GM12878 (cell line): ENCODE results near the gene PPP2R5D. TPM values are rescaled to one million over a fixed set of nuclear protein-coding genes. Genes with fewer than 3 reads are reported as not detected.

Experiments
- ATAC-seq: fragments of 200-7000 bp; cut with Tn5 transposase; 3 replicates; pipeline ENCODE4 v1.9.1; 2020; ENCODE audit warnings: mild to moderate bottlenecking, moderate library complexity
- BruUV-seq: library from RNA; stranded (reverse); fragments of 400-500 nt; replicated peaks from 2 replicates; lab custom pipeline; 2021; lab: Mats Ljungman, UMichigan
- CTCF ChIA-PET: fragments of 300-600 bp; sonication (Branson Sonifier 250); formaldehyde crosslinking; extraction: SDS; loops from one replicate; lab custom pipeline; 2021; ENCODE audit warnings: inconsistent platforms; lab: Yijun Ruan, JAX
- POLR2A ChIA-PET: fragments of 350-600 bp; formaldehyde crosslinking; extraction: SDS; loops from one replicate; lab custom pipeline; 2021; ENCODE audit warnings: inconsistent platforms; lab: Charles Lee
- RAD21 ChIA-PET: fragments of 300-600 bp; sonication (Branson Sonifier 250); formaldehyde crosslinking; loops from one replicate; lab custom pipeline; 2023; ENCODE audit warnings: antibody characterized with exemption; ENCODE audit not compliant: unreplicated experiment; lab: Charles Lee
- SMC1A ChIA-PET: fragments of 300-600 bp; sonication (Branson Sonifier 250); formaldehyde crosslinking; loops from one replicate; lab custom pipeline; 2023; ENCODE audit not compliant: unreplicated experiment, uncharacterized antibody; lab: Charles Lee
- DNase-seq: peaks from one replicate; pipeline ENCODE4 v3.0.0-alpha.2; 2011; ENCODE audit warnings: low read depth, low spot score
- FAIRE-seq: peaks from 3 replicates; lab custom pipeline; 2011; peaks lifted over from hg19 to GRCh38; lab: Jason Lieb, UNC
- H2AFZ ChIP-seq: 2 replicates; pipeline ENCODE4 v1.6.0; 2011; ENCODE audit warnings: low read depth, low read length, control low read depth; ENCODE audit not compliant: control insufficient read depth
- H3K27ac ChIP-seq: 2 replicates; pipeline ENCODE4 v1.5.1; 2011; ENCODE audit warnings: control low read depth; ENCODE audit not compliant: control insufficient read depth, insufficient read depth
- H3K27me3 ChIP-seq, 2 experiments: replicated peaks in 1 of 2; 2 replicates each; pipeline versions ENCODE4 v1.6.0 to v1.6.1; 2011; ENCODE audit warnings: low read length in 1 of 2; ENCODE audit not compliant: control insufficient read depth in 2 of 2, insufficient read depth in 2 of 2
- H3K36me3 ChIP-seq, 2 experiments: 2 replicates each; pipeline ENCODE4 v1.5.1; 2011; ENCODE audit warnings: low read length in 1 of 2; ENCODE audit not compliant: control insufficient read depth in 2 of 2, insufficient read depth in 2 of 2
- H3K4me1 ChIP-seq: 2 replicates; pipeline ENCODE4 v1.6.1; 2011; ENCODE audit warnings: mild to moderate bottlenecking, low read length, moderate library complexity, mixed read lengths; ENCODE audit not compliant: control insufficient read depth, insufficient read depth
- H3K4me2 ChIP-seq: 2 replicates; pipeline ENCODE4 v1.6.0; 2011; ENCODE audit warnings: control low read depth; ENCODE audit not compliant: control insufficient read depth, insufficient read depth
- H3K4me3 ChIP-seq: fragments of 200-600 bp; sonication (generic); 2 replicates; pipeline ENCODE4 v1.5.1; 2016
- H3K79me2 ChIP-seq: 2 replicates; pipeline ENCODE4 v1.6.0; 2011; ENCODE audit warnings: low read length; ENCODE audit not compliant: control insufficient read depth, insufficient read depth
- H3K9ac ChIP-seq: 2 replicates; pipeline ENCODE4 v1.8.0; 2011; ENCODE audit warnings: low read length, control low read depth, mixed read lengths; ENCODE audit not compliant: control insufficient read depth, insufficient read depth
- H3K9me3 ChIP-seq: replicated peaks from 3 replicates; pipeline ENCODE4 v1.5.1; 2011; ENCODE audit warnings: mild to moderate bottlenecking, low read length; ENCODE audit not compliant: control insufficient read depth, insufficient read depth
- H4K20me1 ChIP-seq: 2 replicates; pipeline ENCODE4 v1.6.0; 2011; ENCODE audit not compliant: control insufficient read depth, insufficient read depth
- EZH2 ChIP-seq: IDR thresholded peaks from 2 replicates; pipeline ENCODE4 v1.6.1; 2012; ENCODE audit warnings: low read depth, mild to moderate bottlenecking, control low read depth, inconsistent platforms, low read length, borderline replicate concordance; ENCODE audit not compliant: control insufficient read depth
- NR2C1 ChIP-seq: fragments of 450-650 bp; IDR thresholded peaks from 2 replicates; pipeline ENCODE4 v1.6.1; 2017; ENCODE audit warnings: antibody characterized with exemption, mild to moderate bottlenecking, moderate library complexity
- POLR2A ChIP-seq: IDR thresholded peaks from 2 replicates; pipeline ENCODE4 v1.6.1; 2011; ENCODE audit warnings: low read depth, mild to moderate bottlenecking, low read length
- POLR2AphosphoS2 ChIP-seq: IDR thresholded peaks from 2 replicates; pipeline ENCODE4 v1.6.1; 2011; ENCODE audit warnings: low read depth, mild to moderate bottlenecking, low read length, improper control_type of control experiment, moderate library complexity
- POLR2AphosphoS5 ChIP-seq: IDR thresholded peaks from 2 replicates; pipeline ENCODE4 v1.6.1; 2011; ENCODE audit warnings: mild to moderate bottlenecking, low read length, inconsistent platforms
- SIN3A ChIP-seq: IDR thresholded peaks from 2 replicates; pipeline ENCODE4 v1.6.1; 2012; ENCODE audit warnings: low read depth, low read length, improper control_type of control experiment
- YBX1 ChIP-seq: fragments of 450-650 bp; IDR thresholded peaks from 2 replicates; pipeline ENCODE4 v1.6.1; 2016; ENCODE audit warnings: antibody characterized with exemption
- WGBS: methylation state at CpG from one replicate; pipeline ENCODE4 v1.1.6; 2016; ENCODE audit warnings: low lambda C conversion rate; ENCODE audit not compliant: insufficient replicate concordance, insufficient coverage; ENCODE audit errors: missing lambda C conversion rate; 5-methylcytosine and 5-hydroxymethylcytosine counted together
- in situ Hi-C: fragments of 300-500 bp; cut with MboI; formaldehyde crosslinking; loops from 9 replicates; pipeline ENCODE4 v1.14.3; 2018; ENCODE audit warnings: mixed read lengths
- intact Hi-C: fragments of 100-400 bp; cut with micrococcal nuclease; formaldehyde crosslinking; loops from one replicate; pipeline ENCODE4 v1.14.2; 2022; ENCODE audit not compliant: unreplicated experiment
- polyA plus RNA-seq, 11 experiments: library from polyadenylated mRNA; depleted of rRNA in 4 of 11; unstranded in 6 of 11; stranded (reverse) in 5 of 11; fragments of >200 nt; fragmentation: Nextera tagmentation in 4 of 11; fragmentation: Illumina TruSeq in 1 of 11; extraction: Ambion mirVana in 4 of 11; extraction: Trizol in 1 of 11; gene quantifications; 1 replicate in 1 of 11; 2 replicates in 10 of 11; pipeline versions ENCODE4 v1.2.1 to v1.2.3, GENCODE V29; 2011 to 2016; ENCODE audit warnings: inconsistent platforms in 2 of 11, missing spikeins in 2 of 11, low read depth in 1 of 11
- total RNA-seq, 4 experiments: library from RNA; depleted of rRNA in 3 of 4; stranded (reverse); fragments of >200 nt in 3 of 4; fragmentation: Illumina TruSeq in 1 of 4; extraction: Trizol in 1 of 4; gene quantifications; 2 replicates each; pipeline versions ENCODE4 v1.2.1 to v1.2.3, GENCODE V29; 2013 to 2021
- TF ChIP-seq, protein P1 (sequence below): fragments of 450-650 bp; IDR thresholded peaks from 2 replicates; pipeline ENCODE4 v1.6.1; 2017; ENCODE audit warnings: borderline replicate concordance
- TF ChIP-seq, protein P2 (sequence below): IDR thresholded peaks from 2 replicates; pipeline ENCODE4 v1.6.1; 2011; ENCODE audit warnings: low read depth, mild to moderate bottlenecking, low read length, moderate library complexity, borderline replicate concordance; ENCODE audit errors: extremely low read depth

Gene PPP2R5D
- total and polyA plus RNA-seq, 10 of the 15 experiments (the other 5 are each of a cell fraction or from before 2014, with no cell fraction given) = 1.5 to 59.0 (median 32.0) TPM

DNA sequence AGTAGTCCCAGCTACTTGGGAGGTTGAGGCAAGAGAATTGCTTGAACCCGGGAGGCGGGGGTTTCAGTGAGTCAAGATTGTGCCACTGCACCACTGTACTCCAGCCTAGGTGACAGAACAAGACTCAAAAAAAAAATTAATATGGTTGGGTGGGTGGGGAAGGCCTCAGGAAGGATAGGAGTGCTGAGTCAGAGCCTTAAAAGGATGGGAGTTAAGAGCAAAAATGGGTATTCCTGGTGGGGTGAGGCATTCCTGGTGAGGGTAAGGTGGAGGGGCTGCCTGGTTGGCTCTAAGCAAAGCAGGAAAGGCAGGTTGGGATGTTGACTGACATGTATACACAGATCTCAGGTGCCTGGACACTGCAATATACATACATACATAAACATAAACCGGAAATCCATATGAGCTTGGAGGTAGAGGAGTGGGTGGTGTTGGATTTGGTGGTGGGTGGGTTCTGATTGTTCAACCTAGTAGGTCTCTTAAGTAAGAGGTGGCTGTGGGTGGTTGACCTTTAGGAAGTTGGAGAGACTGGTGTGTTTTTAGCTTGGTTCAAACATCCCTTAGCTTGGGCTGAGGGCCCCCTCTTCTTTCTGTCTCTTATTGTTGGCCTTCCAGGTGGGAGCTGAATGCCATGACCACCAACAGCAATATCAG, 35.8 kb downstream of the PPP2R5D start:
- POLR2A ChIA-PET = interaction anchor here (0.5 to 2.0 kb wide), 7 partner anchors 10 to 272 kb away, joined by 3 to 6 read pairs (median 5); partner anchors contain the start of genes CUL7 and PPP2R5D
- Histone ChIP-seq H3K4me2 (no peak overlapping the region), H3K79me2 (peaks cover 25% of the 10 kb centered on the region), H3K9ac (no peak overlapping the region), H4K20me1 (peaks cover 3% of the 10 kb centered on the region; the same call in 1 of the 2 replicates), H3K9me3 (no peaks in the 10 kb centered on the region), H3K27me3 (no peaks in the 10 kb centered on the region), H3K27ac (no peak overlapping the region), H3K4me1 (peaks cover 16% of the 10 kb centered on the region), H3K36me3 (peaks cover 4 to 8% of the 10 kb centered on the region in 2 experiments; a peak in 3 of 4 replicates), H3K4me3 (no peak overlapping the region), H2AFZ (no peak overlapping the region)
- FAIRE-seq (no peak), DNase-seq (no peak), ATAC-seq (no peak)
- WGBS = 97% methylated on average over 3 of the region's 3 CpGs
- BruUV-seq = no TSS peak
- SMC1A ChIA-PET = no interaction called here
- in situ Hi-C loops (no loop called here), intact Hi-C loops (no loop called here)
- CTCF ChIA-PET = interaction anchor here (0.7 to 1.7 kb wide), 4 partner anchors 38 to 142 kb away, joined by 3 to 7 read pairs (median 3); no protein-coding TSS in a partner anchor
- TF ChIP-seq SIN3A = no peak
- no peak for TF ChIP-seq YBX1
- TF ChIP-seq, protein P1, sequence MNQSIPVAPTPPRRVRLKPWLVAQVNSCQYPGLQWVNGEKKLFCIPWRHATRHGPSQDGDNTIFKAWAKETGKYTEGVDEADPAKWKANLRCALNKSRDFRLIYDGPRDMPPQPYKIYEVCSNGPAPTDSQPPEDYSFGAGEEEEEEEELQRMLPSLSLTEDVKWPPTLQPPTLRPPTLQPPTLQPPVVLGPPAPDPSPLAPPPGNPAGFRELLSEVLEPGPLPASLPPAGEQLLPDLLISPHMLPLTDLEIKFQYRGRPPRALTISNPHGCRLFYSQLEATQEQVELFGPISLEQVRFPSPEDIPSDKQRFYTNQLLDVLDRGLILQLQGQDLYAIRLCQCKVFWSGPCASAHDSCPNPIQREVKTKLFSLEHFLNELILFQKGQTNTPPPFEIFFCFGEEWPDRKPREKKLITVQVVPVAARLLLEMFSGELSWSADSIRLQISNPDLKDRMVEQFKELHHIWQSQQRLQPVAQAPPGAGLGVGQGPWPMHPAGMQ = no peak
- TF ChIP-seq POLR2A = no peak
- no peak for TF ChIP-seq NR2C1
- TF ChIP-seq, protein P2, sequence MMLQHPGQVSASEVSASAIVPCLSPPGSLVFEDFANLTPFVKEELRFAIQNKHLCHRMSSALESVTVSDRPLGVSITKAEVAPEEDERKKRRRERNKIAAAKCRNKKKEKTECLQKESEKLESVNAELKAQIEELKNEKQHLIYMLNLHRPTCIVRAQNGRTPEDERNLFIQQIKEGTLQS = no peak
- TF ChIP-seq POLR2AphosphoS2 = no peak
- TF ChIP-seq EZH2 = no peak
- TF ChIP-seq POLR2AphosphoS5 = no peak
- RAD21 ChIA-PET = interaction anchor here (0.8 to 2.0 kb wide), 2 partner anchors 41 kb away, joined by 4 to 5 read pairs; partner anchors contain the start of gene PEX6
